SW480 (cell line): ENCODE results near the gene CARMIL1.
A peak's percentile ranks its signal among the peaks of the same experiment; 100 is the strongest.

Experiments used
- DNase-seq: peaks from one replicate; pipeline ENCODE4 v3.0.0-alpha.2; 2016; ENCODE audit warnings: low spot score

The CARMIL1 gene

DNA sequence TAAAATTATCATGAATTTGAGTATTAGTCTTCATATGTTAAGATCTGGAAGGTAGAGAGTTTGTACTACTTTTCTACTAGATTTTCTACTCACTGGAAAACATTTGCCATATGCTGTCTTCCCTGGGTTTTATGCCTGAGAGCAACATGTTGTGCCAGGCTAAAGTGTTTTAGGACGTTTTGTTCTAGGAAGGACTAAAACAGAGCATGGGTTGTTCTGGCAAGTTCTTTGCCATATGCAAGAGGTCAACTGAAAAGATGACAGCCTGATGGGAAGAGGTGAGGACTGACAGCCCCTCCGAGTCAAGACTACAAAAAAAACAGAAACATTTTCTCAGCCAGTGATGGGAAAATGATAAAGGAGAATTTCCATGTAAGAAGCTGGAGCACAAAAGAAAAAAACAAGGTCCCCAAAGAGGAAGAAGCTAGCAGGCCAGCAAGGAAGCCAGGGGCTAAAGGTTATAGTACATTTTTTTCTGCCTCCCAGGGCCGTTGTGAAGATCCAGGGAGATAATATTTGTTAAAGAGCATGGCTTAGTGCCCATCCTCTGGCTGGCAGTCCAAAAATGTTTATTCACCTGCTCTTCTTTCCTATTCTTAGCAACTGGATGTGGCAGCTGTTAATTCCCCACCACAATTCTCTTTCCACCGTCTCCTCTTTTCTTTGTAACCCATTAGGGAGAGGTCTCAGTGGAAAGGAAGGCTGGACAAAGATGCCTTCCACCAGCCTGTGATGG lies 380.6 kb downstream of the CARMIL1 start:
- no peak for DNase-seq

- DNase-seq: peak; percentile 17
These were observed 381.3 kb downstream of the CARMIL1 start for GRCh38 chr6:25660512-25660911.

GRCh38 chr6:25661129-25661779 lies 382.1 kb downstream of the CARMIL1 start:
- DNase-seq: no peak

DNA sequence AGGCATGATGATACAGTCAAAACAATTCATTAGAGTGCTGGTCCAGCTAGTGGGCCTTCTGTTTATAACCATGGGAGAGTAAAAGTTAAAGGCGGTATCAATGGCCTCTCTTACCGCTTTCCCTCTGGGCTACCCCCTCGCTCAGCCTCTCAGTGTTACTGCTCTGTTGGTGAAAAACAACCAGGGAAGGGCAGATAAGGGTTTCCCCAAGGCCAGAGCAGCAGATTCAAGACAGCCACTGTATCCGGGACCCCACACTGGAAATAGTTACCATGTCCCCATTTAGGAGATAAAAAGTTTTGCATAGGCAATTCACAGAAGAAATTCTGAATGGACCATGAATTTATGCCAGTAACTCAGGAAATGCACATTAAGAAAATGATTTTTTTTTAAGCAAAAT lies 386.3 kb downstream of the CARMIL1 start:
- DNase-seq: no peak

GRCh38 chr6:25669413-25669812 lies 390.2 kb downstream of the CARMIL1 start:
- DNase-seq: no peak
